NCI-H2196 treated with DMSO at 0.1 percent for 48 hours (cell line): ENCODE data around the gene ABCC11.
A peak's percentile ranks its signal among the peaks of the same experiment; 100 is the strongest.

Experiments used
- DNase-seq: peaks from one replicate; lab custom pipeline; 2025; ENCODE audit not compliant: unreplicated experiment; lab: John Stamatoyannopoulos, UW

The ABCC11 gene

GRCh38 chr16:48164907-48165715 is 82.2 kb downstream of the ABCC11 start:
- DNase-seq = peak; percentile 22

DNA sequence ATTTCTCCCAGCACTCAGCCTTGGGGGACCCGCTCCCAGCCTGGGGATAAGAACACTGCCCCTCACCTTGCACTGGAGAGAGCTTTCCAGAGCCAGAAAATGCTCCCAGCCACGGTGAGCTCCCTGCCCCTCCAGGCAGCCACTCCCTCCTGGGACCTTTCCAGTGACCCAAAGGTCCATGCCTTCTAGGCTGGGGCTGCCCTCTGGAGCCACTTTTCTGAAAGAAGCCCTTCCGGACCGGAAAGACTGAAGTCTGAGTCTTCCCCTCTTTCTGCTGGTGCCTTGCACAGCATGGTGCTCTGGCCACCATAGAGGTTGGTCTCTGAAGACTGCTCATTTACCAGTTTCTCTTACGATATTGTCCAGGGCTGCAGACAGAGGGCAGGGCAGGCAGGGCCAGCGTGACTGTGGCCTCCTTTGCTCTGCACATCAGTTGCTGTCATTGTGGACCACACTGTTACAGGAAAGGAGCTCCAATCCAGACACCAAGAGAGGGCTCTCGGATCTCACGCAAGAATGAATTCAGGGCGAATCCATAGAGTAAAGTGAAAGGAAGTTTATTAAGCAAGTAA is 84.4 kb downstream of the ABCC11 start:
- DNase-seq = no peak

DNA sequence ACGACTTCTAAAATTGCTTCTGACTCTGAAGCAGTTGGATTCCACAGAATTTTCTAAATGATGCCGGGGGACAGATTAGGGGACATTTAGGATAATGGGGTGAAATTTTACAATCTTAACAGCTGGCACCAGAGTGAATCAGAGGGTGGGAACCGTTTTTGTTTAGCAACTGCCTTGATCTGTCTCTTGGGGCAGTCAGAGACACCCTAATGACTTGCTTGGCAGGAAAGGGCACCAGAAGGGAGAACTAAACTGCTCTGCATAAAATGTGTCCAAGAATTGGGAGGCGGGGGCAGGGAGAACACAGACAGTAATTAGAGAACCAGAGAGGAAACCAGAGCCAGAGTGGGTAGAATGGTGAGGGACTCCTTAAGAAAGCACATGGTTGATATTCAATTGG is 85.4 kb downstream of the ABCC11 start:
- no peak for DNase-seq

GRCh38 chr16:48160575-48160974 is 86.8 kb downstream of the ABCC11 start:
- no peak for DNase-seq

- no peak for DNase-seq
These were observed 89.0 kb downstream of the ABCC11 start for GRCh38 chr16:48158296-48158695.

GRCh38 chr16:48157794-48158193 is 89.5 kb downstream of the ABCC11 start:
- DNase-seq = no peak

GRCh38 chr16:48157302-48157701 is 90.0 kb downstream of the ABCC11 start:
- DNase-seq = no peak

DNA sequence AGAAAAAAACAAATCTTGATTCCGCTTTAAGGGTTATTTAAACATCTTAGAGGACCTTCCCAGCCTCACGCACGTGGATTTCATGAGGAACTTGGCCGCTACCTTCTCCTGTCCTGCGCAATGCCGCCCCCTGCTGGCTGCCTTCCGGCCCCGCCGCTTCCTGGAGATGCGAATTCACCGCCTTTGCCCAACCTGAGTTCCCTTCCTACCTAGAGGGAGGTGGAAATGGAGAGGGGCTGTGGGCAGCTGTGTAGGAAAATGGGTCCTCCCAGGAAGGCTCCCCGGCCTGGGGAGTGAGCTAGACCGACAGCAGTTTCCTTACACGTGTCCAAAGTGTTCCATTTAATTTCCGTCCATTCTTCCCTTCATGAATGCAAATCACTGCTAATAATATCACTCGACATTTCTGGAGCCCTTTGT is 90.5 kb downstream of the ABCC11 start:
- peak; percentile 12 for DNase-seq

GRCh38 chr16:48155926-48156789 is 91.2 kb downstream of the ABCC11 start, which contains the start of gene ABCC12:
TSS of gene ABCC12 (minus strand) at chr16:48155993. CDS start at chr16:48146424, 9,569 bp downstream.
- DNase-seq = no peak

DNA sequence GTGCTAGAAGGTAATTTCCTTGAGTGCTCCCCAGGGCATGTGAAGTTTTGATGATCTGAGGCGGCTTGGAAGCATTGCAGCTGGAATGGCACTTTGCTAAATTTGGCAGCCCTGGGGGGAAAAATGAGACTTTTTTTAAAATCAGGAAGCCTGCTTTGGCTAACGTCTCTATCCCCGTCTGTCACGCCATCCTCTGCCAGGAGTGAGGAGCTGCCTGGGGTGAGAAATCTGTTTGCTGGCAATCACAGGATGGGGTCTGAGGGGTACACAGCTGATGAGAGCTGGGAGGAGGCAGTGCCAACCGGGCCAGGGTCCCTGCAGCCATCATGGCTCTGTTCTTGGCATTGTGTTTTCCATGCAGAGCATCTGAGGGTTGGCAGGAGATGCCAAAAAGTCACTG is 93.6 kb downstream of the ABCC11 start:
- DNase-seq = no peak

- DNase-seq = no peak
These were observed 95.1 kb downstream of the ABCC11 start for GRCh38 chr16:48152226-48152625.

- DNase-seq = no peak
These were observed 96.6 kb downstream of the ABCC11 start for GRCh38 chr16:48150707-48151106.

DNA sequence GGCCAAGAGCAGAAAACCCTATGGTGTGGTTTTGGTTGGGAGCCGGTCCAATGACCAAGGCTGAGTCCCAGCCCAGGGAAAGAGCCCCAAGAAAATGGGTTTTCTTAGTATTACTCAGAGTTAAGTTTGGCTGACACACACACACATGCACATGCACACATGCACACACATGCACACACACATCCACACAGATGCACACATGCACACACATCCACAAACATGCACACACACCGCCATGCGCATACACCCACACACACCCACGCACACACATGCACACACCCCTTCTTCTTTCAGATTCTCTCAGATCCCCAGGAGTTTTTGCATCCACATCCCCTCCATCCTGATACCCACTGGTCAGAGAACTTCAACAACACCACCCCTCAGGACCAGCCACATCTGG is 100.6 kb downstream of the ABCC11 start:
- no peak for DNase-seq

DNA sequence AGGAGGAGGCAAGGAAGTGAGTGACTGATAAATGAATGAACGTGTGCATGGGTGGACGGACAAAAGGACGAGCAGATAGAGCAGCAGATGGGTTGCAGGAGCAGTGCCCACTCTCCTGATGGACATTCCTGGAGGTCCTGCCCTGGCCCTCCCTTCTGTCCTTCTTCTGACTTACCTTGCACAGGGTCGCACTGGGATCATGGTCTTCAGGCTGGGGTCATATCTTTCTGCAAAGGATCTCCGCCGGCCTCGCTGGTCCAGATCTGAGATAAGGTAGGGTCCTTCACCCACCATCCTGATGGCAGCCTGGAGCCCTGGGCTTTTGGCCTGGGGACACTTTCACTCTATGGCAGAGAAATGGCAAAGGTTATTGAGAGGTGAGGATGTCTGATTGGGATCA is 101.2 kb downstream of the ABCC11 start:
- no peak for DNase-seq

DNA sequence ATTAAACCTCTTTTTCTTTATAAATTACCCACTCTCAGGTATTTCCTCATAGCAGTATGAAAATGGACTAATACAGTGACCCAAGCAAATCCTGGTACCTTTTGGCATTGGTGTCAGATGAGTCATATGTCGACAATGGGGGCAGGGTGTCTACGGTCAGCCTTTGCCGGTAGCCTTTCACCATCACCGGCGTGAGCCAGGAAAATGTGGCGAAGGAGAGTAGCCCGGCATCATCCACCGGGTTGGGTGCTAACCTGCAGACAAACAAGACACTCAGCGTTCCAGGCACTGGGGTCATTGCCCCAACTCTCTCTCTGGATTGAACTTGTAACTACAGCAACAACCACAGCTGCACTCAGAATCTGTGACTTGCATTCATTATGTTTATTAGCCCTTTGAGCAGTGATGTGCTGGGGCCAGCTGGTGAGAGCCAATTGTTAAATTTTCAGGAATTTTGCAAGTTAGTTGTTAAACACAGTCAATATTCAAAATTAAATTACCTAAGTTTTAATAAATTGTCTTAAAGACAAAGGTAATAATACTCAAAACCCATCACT is 103.4 kb downstream of the ABCC11 start:
- DNase-seq = no peak

GRCh38 chr16:48140821-48141220 is 106.5 kb downstream of the ABCC11 start:
- DNase-seq = no peak

DNA sequence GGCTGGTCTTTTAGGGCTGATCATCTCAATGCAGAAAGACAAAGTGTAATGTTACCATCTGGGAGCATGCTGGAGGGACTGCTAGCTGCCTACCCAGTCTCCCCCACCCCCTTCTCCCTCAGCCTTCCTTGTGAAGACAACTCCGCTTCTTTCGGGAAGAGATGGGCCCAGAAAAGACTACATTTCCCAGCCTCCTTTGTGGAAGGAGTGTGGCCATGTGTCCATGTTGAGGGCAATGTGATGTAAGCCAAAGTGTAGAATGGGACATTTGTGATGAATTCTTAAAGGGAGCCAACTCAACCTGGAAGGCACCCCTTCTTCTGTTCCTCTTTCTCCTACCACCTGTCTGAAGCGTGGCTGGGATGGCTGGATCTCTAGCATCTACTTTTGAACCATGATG is 107.8 kb downstream of the ABCC11 start:
- no peak for DNase-seq

DNA sequence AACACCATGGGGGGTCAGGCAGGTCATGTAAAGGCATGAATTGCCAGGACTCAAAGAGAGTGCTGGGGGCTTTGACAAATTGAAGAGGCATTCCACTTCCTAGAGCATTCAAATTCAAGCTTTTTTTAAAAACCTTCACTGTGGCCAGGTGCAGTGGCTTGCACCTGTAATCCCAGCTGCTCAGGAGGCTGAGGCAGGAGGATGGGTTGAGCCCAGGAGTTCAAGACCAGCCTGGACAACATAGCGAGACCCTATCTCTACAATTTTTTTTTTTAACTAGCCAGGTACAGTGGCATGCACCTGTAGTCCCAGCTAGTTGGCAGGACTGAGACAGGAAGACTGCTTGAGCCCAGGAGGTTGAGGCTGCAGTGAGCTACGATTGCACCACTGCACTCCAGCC is 108.8 kb downstream of the ABCC11 start:
- no peak for DNase-seq

DNA sequence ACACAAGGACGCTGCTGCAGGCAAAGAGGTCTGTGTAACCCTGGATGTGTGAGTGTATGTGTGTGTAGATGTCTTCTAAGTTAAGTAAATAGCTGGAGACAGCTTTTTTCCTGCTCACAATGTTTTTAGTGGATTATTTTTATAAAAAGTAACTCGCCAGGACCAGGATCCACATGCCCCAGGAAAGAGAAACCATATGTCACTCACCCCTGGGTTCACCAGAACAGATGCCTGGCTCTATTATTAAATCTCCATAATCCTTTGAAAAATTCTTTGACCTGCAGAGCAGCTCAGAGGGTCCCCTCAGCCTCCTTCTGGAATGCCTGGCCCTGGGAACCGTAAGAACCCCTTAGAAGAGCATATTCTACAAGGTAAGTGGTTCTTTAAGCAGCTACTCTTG is 109.5 kb downstream of the ABCC11 start:
- DNase-seq = no peak

DNA sequence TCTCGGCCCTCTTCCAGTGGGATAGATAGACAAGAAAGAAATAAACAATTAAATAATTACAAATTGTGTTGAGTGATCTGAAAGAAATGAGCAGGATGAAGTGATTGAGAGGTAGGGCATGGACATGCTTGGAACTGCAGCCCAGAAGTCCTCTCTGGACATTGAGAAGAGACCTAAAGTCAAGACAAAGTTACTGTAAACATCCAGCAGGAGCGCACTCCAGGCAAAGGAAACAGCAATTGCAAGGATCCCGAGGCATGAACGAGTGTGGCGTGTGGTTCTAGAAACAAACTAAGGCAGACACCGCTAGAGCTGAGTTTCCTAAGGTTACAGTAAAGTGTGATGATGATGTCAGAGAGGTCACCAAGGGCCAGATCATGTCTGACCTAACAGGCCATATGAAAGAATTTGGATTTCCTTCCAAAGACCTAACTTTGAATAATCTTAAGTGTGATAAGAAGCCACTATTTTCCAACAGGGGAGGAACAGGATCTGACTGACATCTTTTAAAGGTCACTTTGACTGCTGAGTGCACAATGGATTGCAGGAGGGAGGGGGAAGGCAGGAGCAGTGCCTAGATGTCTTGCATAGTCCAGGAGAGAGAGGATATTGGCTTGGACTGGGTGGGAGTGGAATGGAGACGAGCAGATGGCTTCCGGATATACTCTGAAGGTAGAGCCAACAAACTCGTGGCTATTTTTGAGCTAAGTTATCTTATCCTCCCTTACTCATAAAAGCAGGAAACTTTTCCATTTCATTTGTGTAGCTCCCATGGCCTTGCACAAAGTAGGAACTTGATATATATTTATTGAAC is 110.6 kb downstream of the ABCC11 start:
- DNase-seq = no peak
